Upper lobe of right lung (tissue), 1 donor: ENCODE measurements around the gene NEU2. TPM values are rescaled to one million over a fixed set of nuclear protein-coding genes. Genes with fewer than 3 reads are reported as not detected.

ENCODE experiments used
- ATAC-seq: fragments of 200-7000 bp; cut with Tn5 transposase; one replicate; pipeline ENCODE4 v1.9.1; 2020; ENCODE audit warnings: mild to moderate bottlenecking, moderate library complexity
- DNase-seq: peaks from one replicate; pipeline ENCODE4 v3.0.0-alpha.2; 2020
- H3K27ac ChIP-seq: fragments of 200-600 bp; one replicate; pipeline ENCODE4 v1.8.0; 2022
- H3K27me3 ChIP-seq: fragments of 200-600 bp; one replicate; pipeline ENCODE4 v1.8.0; 2022; ENCODE audit warnings: mild to moderate bottlenecking
- H3K36me3 ChIP-seq: fragments of 200-600 bp; one replicate; pipeline ENCODE4 v1.8.0; 2022
- H3K4me1 ChIP-seq: fragments of 200-600 bp; one replicate; pipeline ENCODE4 v1.8.0; 2022
- H3K4me3 ChIP-seq: fragments of 200-600 bp; one replicate; pipeline ENCODE4 v1.8.0; 2022; ENCODE audit warnings: mild to moderate bottlenecking
- H3K9me3 ChIP-seq: fragments of 200-600 bp; one replicate; pipeline ENCODE4 v1.8.0; 2022
- CTCF ChIP-seq: fragments of 200-600 bp; IDR thresholded peaks from one replicate; pipeline ENCODE4 v1.8.0; 2022; ENCODE audit warnings: antibody characterized with exemption
- intact Hi-C: fragments of 100-400 bp; cut with DNase I; formaldehyde crosslinking; loops from one replicate; pipeline ENCODE4 v1.11.0; 2022
- total RNA-seq: library from RNA; stranded (reverse); fragmentation: NEBNext Ultra II Directional; extraction: Animal tissue kit (Norgen Biotek cat#: 25700); gene quantifications from one replicate; pipeline ENCODE4 v1.2.1, GENCODE V29; 2021
- donor health status: DM: no; HTN: yes; CAD: no; lungs with severe emphysema.

NEU2 gene
- total RNA-seq, 1 donor from 2014 or later = not detected

- ATAC-seq (no peak), DNase-seq (no peak)
- H3K27ac ChIP-seq = no peak overlapping the region
- H3K4me3 ChIP-seq = no peak overlapping the region
- H3K9me3 ChIP-seq = no peaks in the 10 kb centered on the region
- TF ChIP-seq CTCF = no peak
- intact Hi-C loops = no loop called here
- H3K36me3 ChIP-seq = no peaks in the 10 kb centered on the region
- no peaks in the 10 kb centered on the region for H3K27me3 ChIP-seq
- no peaks in the 10 kb centered on the region for H3K4me1 ChIP-seq
Observed at GRCh38 chr2:233023761-233024410, 8.6 kb upstream of the NEU2 start.

GRCh38 chr2:233025706-233026105, 6.8 kb upstream of the NEU2 start:
- intact Hi-C loops = no loop called here
- H3K36me3 ChIP-seq = no peaks in the 10 kb centered on the region
- no peak overlapping the region for H3K4me3 ChIP-seq
- no peaks in the 10 kb centered on the region for H3K9me3 ChIP-seq
- TF ChIP-seq CTCF = no peak
- H3K27ac ChIP-seq = no peak overlapping the region
- H3K4me1 ChIP-seq = no peaks in the 10 kb centered on the region
- no peaks in the 10 kb centered on the region for H3K27me3 ChIP-seq
- no peak for DNase-seq
- ATAC-seq = no peak

GRCh38 chr2:233026198-233026813, 6.2 kb upstream of the NEU2 start:
- Histone ChIP-seq H3K27ac (no peak overlapping the region), H3K27me3 (no peaks in the 10 kb centered on the region), H3K4me3 (no peak overlapping the region), H3K36me3 (no peaks in the 10 kb centered on the region), H3K4me1 (no peaks in the 10 kb centered on the region), H3K9me3 (no peaks in the 10 kb centered on the region)
- DNase-seq = no peak
- intact Hi-C loops = no loop called here
- no peak for TF ChIP-seq CTCF
- ATAC-seq = no peak

GRCh38 chr2:233029321-233029720, 3.2 kb upstream of the NEU2 start:
- H3K4me1 ChIP-seq = no peaks in the 10 kb centered on the region
- H3K27ac ChIP-seq = no peak overlapping the region
- H3K27me3 ChIP-seq = no peaks in the 10 kb centered on the region
- DNase-seq (no peak), ATAC-seq (no peak)
- no peak overlapping the region for H3K4me3 ChIP-seq
- H3K36me3 ChIP-seq = no peaks in the 10 kb centered on the region
- no peaks in the 10 kb centered on the region for H3K9me3 ChIP-seq
- no peak for TF ChIP-seq CTCF
- intact Hi-C loops = no loop called here

- Histone ChIP-seq H3K27me3 (no peaks in the 10 kb centered on the region), H3K4me3 (no peak overlapping the region), H3K36me3 (no peaks in the 10 kb centered on the region), H3K27ac (no peak overlapping the region), H3K9me3 (no peaks in the 10 kb centered on the region), H3K4me1 (no peaks in the 10 kb centered on the region)
- ATAC-seq (no peak), DNase-seq (no peak)
- TF ChIP-seq CTCF = no peak
- intact Hi-C loops = no loop called here
Observed at GRCh38 chr2:233031556-233032500, 644 bp upstream of the NEU2 start.
